Esophagus squamous epithelium (tissue), 4 donors: Measurements from ENCODE around the gene PPP4C.

Experiments
- CTCF ChIP-seq, 6 experiments: fragments of 450-650 bp in 4 of 6; fragments of 200-600 bp in 2 of 6; sonication (generic) in 2 of 6; IDR thresholded peaks; one replicate each; pipeline ENCODE4 v1.5.1; 2016 to 2019; ENCODE audit warnings: antibody characterized with exemption in 6 of 6, mild to moderate bottlenecking in 4 of 6, moderate library complexity in 4 of 6
- POLR2A ChIP-seq, 4 donors: fragments of 450-650 bp; IDR thresholded peaks; one replicate each; pipeline ENCODE4 v1.6.1; 2017; ENCODE audit warnings: antibody characterized with exemption in 4 of 4, mild to moderate bottlenecking in 4 of 4, moderate library complexity in 3 of 4

DNA sequence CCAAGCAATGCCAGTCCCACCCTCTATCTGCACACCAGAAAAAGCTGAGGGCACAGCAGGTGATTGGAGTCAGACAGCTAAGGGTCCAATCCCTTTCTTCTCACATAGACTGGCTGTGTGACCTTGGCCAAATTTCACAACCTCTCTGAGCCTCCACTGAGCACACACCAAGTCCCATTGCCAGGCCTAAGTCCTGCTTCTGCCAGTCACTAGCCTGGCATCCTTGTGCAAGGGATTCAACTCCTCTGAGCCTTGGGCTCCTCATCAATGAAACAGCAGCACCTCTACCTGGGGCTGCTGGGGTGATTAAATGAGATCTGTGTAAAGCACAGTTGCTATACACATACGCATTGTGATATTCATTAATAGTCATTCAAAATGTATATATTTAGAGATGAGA lies 29.2 kb upstream of the PPP4C start:
- TF ChIP-seq POLR2A (IDR thresholded peaks at IDR 0.05) (no peak), CTCF (IDR thresholded peaks at IDR 0.05) (no peak)
